CD4-positive, alpha-beta T cell treated with Interferon alpha-2 for 1 hour (primary cell): Measurements from ENCODE around the gene CT45A7.
"Not testable (repeated sequence)": the region's sequence is repeated elsewhere in the genome, so short reads cannot be mapped to it uniquely, and the experiment has no call there.

Source experiments
- DNase-seq, 2 donors: peaks; one replicate each; pipeline ENCODE4 v3.0.0-alpha.2; 2020 to 2022

CT45A7 gene, protein sequence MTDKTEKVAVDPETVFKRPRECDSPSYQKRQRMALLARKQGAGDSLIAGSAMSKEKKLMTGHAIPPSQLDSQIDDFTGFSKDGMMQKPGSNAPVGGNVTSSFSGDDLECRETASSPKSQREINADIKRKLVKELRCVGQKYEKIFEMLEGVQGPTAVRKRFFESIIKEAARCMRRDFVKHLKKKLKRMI

DNA sequence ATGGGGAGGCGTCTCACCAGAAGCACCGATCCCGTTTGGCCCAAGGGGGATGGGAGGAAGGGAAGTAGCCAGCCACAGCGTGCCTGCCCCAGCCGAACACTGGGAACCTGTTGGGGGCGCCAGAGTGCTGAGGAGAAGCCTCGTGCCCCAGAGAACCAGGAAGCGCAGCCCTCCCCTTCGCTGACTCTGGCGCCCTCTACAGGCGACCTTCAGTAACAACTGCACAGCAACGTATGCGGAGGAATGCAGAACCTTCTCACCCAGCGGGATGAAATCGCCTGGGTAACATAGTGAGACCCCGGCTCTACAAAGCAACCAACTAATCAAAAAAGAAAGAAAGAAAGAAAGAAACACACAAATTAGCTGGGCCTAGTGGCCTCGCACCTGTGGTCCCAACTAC is at the start of gene CT45A7:
Gene CT45A7 (minus strand): TSS at position 101 of the 400 bp plus-strand sequence. CDS start 3,747 bp downstream, outside the sequence.
- DNase-seq, result not testable (repeated sequence)

DNA sequence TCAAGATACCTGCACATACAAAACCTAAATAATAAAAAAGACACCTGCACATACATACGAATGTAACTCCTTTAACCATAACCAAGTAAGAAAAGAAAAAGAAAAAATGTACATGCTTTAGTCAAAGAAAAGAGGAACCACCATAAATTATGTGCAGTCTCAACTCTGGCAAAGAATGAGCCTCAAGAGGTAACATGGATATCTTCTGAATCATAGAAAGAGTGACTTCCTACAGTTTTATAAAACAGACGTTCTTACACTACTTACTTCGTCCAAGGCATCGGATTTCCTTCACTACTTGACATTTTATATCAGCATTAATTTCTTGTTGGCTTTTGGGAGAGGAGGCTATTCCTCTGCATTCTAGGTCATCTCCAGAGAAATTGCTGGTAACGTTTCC is 45.7 kb upstream of the CT45A7 start:
- not testable (repeated sequence) for DNase-seq

DNA sequence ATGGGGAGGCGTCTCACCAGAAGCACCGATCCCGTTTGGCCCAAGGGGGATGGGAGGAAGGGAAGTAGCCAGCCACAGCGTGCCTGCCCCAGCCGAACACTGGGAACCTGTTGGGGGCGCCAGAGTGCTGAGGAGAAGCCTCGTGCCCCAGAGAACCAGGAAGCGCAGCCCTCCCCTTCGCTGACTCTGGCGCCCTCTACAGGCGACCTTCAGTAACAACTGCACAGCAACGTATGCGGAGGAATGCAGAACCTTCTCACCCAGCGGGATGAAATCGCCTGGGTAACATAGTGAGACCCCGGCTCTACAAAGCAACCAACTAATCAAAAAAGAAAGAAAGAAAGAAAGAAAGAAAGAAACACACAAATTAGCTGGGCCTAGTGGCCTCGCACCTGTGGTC is 34.6 kb upstream of the CT45A7 start, which contains the start of gene CT45A9:
Gene CT45A9 (minus strand): TSS at position 101 of the 400 bp plus-strand sequence. CDS start 3,751 bp downstream, outside the sequence.
- not testable (repeated sequence) for DNase-seq

DNA sequence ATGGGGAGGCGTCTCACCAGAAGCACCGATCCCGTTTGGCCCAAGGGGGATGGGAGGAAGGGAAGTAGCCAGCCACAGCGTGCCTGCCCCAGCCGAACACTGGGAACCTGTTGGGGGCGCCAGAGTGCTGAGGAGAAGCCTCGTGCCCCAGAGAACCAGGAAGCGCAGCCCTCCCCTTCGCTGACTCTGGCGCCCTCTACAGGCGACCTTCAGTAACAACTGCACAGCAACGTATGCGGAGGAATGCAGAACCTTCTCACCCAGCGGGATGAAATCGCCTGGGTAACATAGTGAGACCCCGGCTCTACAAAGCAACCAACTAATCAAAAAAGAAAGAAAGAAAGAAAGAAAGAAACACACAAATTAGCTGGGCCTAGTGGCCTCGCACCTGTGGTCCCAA is 17.4 kb upstream of the CT45A7 start, which contains the start of gene CT45A8:
Gene CT45A8 (minus strand): TSS at position 101 of the 400 bp plus-strand sequence. CDS start 3,755 bp downstream, outside the sequence.
- not testable (repeated sequence) for DNase-seq

DNA sequence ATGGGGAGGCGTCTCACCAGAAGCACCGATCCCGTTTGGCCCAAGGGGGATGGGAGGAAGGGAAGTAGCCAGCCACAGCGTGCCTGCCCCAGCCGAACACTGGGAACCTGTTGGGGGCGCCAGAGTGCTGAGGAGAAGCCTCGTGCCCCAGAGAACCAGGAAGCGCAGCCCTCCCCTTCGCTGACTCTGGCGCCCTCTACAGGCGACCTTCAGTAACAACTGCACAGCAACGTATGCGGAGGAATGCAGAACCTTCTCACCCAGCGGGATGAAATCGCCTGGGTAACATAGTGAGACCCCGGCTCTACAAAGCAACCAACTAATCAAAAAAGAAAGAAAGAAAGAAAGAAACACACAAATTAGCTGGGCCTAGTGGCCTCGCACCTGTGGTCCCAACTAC is 17.2 kb downstream of the CT45A7 start, which contains the start of gene CT45A2:
Gene CT45A2 (minus strand): TSS at position 101 of the 400 bp plus-strand sequence. CDS start 3,747 bp downstream, outside the sequence.
- not testable (repeated sequence) for DNase-seq

DNA sequence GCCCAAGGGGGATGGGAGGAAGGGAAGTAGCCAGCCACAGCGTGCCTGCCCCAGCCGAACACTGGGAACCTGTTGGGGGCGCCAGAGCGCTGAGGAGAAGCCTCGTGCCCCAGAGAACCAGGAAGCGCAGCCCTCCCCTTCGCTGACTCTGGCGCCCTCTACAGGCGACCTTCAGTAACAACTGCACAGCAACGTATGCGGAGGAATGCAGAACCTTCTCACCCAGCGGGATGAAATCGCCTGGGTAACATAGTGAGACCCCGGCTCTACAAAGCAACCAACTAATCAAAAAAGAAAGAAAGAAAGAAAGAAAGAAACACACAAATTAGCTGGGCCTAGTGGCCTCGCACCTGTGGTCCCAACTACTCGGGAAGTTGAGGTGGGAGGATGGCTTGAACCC is 34.4 kb downstream of the CT45A7 start, which contains the start of gene CT45A6:
Gene CT45A6 (minus strand): TSS at position 101 of the 400 bp plus-strand sequence. CDS start 3,794 bp downstream, outside the sequence.
- not testable (repeated sequence) for DNase-seq

DNA sequence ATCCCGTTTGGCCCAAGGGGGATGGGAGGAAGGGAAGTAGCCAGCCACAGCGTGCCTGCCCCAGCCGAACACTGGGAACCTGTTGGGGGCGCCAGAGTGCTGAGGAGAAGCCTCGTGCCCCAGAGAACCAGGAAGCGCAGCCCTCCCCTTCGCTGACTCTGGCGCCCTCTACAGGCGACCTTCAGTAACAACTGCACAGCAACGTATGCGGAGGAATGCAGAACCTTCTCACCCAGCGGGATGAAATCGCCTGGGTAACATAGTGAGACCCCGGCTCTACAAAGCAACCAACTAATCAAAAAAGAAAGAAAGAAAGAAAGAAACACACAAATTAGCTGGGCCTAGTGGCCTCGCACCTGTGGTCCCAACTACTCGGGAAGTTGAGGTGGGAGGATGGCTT is 51.7 kb downstream of the CT45A7 start, which contains the start of gene CT45A5:
Gene CT45A5 (minus strand): TSS at position 101 of the 400 bp plus-strand sequence. CDS start 3,774 bp downstream, outside the sequence.
- DNase-seq, result not testable (repeated sequence)
